ENCODE data around the gene RAD50. TPM values are rescaled to one million over a fixed set of nuclear protein-coding genes. Genes with fewer than 3 reads are reported as not detected.
"Not testable (repeated sequence)": the region's sequence is repeated elsewhere in the genome, so short reads cannot be mapped to it uniquely, and the experiment has no call there.

RAD50 gene
- total and polyA plus RNA-seq, 7 donors, result 6.8 to 35.9 (median 28.5) TPM

DNA sequence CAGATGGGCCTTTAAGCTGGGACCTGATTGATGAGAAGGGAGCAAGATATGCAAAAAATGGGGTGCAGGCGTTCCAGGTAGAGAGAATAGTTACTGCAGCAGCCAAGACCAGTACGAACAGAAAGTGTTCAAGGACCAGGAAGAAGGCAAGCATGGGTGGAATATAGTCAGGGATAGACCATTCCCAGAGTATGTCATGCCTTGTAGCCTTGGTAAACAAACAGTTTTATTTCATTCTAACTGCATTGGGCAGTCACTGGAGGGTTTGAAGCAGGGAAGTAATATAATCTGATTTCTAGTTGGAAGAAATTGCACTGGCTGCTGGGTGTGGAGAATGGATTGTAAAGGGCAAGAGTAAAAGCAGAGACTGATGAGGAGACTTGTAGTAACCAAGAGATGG lies 70.7 kb downstream of the RAD50 start:
- no peak for ATAC-seq
- intact Hi-C loops (cut with DNase I), result no loop called here
- peaks cover 0 to 36% of the 10 kb centered on the region in 2 donors for H3K36me3 ChIP-seq (ENCODE audit: insufficient read depth in 1 of 2, low read depth in 1 of 2)
- TF ChIP-seq CTCF (IDR thresholded peaks at IDR 0.05), result no peak
- H3K4me3 ChIP-seq, result no peak overlapping the region
- H3K27ac ChIP-seq, result no peak overlapping the region
- no peaks in the 10 kb centered on the region for H3K4me1 ChIP-seq
- no peak for DNase-seq
- 88 to 94% (median 91%) methylated on average over 2 of the region's 2 CpGs for WGBS, 3 donors
- H3K9me3 ChIP-seq, result no peaks in the 10 kb centered on the region
- no peaks in the 10 kb centered on the region for H3K27me3 ChIP-seq (ENCODE audit: insufficient read depth in 3 of 3, low read length in 2 of 3)

GRCh38 chr5:132628814-132629213 lies 72.0 kb downstream of the RAD50 start:
- Histone ChIP-seq H3K4me3 (no peak overlapping the region), H3K36me3 (ENCODE audit: insufficient read depth in 1 of 2, low read depth in 1 of 2) (peaks cover 0 to 31% of the 10 kb centered on the region in 2 donors), H3K9me3 (no peaks in the 10 kb centered on the region), H3K27me3 (ENCODE audit: insufficient read depth in 3 of 3, low read length in 2 of 3) (no peaks in the 10 kb centered on the region), H3K4me1 (no peaks in the 10 kb centered on the region), H3K27ac (no peak overlapping the region)
- ATAC-seq (no peak), DNase-seq (no peak)
- intact Hi-C loops (cut with DNase I), result no loop called here
- 87 to 95% (median 88%) methylated on average over 2 of the region's 2 CpGs for WGBS, 3 donors
- TF ChIP-seq CTCF (IDR thresholded peaks at IDR 0.05), result no peak

DNA sequence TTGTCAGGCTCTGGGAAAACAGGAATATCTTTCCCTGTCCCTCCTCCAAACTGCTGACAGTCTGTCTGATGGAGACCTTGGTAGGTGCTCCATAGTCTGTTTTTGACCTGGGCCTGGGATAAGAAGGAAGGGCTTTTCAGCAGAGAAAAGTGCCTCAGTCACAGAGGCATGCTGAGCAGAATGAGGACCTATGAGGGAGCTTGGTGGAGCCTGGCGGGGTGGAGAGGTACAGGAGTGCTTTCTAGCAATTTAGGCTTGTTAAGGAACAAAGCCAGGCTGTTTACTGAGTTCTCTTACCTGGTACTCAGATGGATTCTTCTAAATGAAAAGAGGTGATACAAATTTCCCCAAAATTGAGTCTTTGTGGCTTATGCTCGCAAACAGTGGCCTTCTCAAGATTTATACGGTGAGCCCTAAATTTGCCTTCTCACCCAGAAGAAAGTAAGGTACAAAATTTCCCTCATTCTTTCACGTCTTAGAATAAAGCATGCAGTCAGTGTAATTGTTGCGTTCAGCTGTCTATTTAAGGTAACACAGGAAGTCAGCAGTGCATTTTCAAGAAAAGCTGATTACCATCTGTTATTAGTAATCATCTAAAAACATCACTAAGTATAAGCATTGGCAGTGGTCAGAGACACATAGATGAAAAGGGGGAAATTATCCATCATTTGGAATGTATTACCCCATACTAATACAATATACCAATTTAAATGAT lies 72.6 kb downstream of the RAD50 start:
- 80 to 83% (median 83%) methylated on average over 5 of the region's 5 CpGs for WGBS, 3 donors
- Histone ChIP-seq H3K4me3 (no peak overlapping the region), H3K4me1 (no peaks in the 10 kb centered on the region), H3K36me3 (ENCODE audit: insufficient read depth in 1 of 2, low read depth in 1 of 2) (peaks cover 0 to 31% of the 10 kb centered on the region in 2 donors), H3K27ac (no peak overlapping the region), H3K9me3 (no peaks in the 10 kb centered on the region), H3K27me3 (ENCODE audit: insufficient read depth in 3 of 3, low read length in 2 of 3) (no peaks in the 10 kb centered on the region)
- DNase-seq, result no peak
- intact Hi-C loops (cut with DNase I), result no loop called here
- ATAC-seq, result no peak
- TF ChIP-seq CTCF (IDR thresholded peaks at IDR 0.05), result no peak

DNA sequence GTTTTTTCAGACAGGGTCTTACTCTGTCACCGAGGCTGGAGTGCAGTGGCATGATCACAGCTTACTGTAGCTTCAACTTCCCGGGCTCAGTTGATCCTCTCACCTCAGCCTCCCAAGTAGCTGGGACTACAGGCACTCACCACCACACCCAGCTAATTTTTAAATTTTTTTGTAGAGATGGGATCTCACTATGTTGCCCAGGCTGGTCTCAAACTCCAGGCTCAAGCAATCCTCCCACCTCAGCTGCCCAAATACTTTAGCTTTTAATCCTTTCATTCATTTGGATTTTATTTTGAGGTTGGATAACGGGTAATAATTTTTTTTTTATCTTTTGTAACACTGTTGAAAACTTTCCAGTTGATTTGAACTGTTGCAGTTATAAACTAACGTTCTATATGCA lies 76.8 kb downstream of the RAD50 start:
- DNase-seq; intact Hi-C loops (cut with DNase I); H3K9me3 ChIP-seq; H3K27me3 ChIP-seq (ENCODE audit: insufficient read depth in 3 of 3, low read length in 2 of 3); H3K27ac ChIP-seq; H3K4me1 ChIP-seq; H3K4me3 ChIP-seq; ATAC-seq: not testable (repeated sequence)
- peaks cover 5 to 51% of the 10 kb centered on the region in 2 donors for H3K36me3 ChIP-seq (ENCODE audit: insufficient read depth in 1 of 2, low read depth in 1 of 2)
- WGBS, 3 donors, result 94 to 100% (median 94%) methylated on average over 4 of the region's 4 CpGs

DNA sequence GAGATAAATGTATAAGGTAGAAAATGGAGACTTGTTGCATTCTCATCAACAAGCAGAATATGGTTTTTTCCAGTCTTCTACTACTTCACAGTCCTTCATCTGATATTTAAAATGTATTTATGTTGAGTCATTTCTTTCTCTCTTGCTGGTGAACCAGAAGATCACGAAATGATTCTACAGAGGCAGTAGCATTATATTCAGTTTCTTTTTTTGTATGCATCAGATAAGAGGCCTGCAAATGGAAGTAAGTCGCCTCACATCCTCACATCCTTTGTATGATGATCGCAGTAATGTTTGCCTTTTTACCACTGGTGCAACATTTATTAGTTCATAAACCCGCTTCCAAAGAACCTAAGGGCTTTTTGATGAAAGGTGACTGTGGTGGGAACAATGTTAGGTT lies 79.1 kb downstream of the RAD50 start:
- no peaks in the 10 kb centered on the region for H3K4me1 ChIP-seq
- ATAC-seq (no peak), DNase-seq (no peak)
- no peaks in the 10 kb centered on the region for H3K9me3 ChIP-seq
- no peak overlapping the region for H3K4me3 ChIP-seq
- peaks cover 10 to 62% of the 10 kb centered on the region in 2 donors for H3K36me3 ChIP-seq (ENCODE audit: insufficient read depth in 1 of 2, low read depth in 1 of 2)
- no peak overlapping the region for H3K27ac ChIP-seq
- H3K27me3 ChIP-seq (ENCODE audit: insufficient read depth in 3 of 3, low read length in 2 of 3), result no peaks in the 10 kb centered on the region
- intact Hi-C loops (cut with DNase I), result no loop called here
- no peak for TF ChIP-seq CTCF (IDR thresholded peaks at IDR 0.05)
- 97 to 99% (median 97%) methylated on average over 4 of the region's 4 CpGs for WGBS, 3 donors
